ENCODE results near the gene TFE3. TPM values are rescaled to one million over a fixed set of nuclear protein-coding genes. Genes with fewer than 3 reads are reported as not detected.

The TFE3 gene
- total RNA-seq, 1 donor from 2014 or later, result 39.8 TPM

- Mint-ChIP-seq H3K36me3 (ENCODE audit: unreplicated experiment) (no peaks in the 10 kb centered on the region), H3K9me3 (ENCODE audit: unreplicated experiment) (no peaks in the 10 kb centered on the region), H3K4me3 (ENCODE audit: unreplicated experiment) (no peak overlapping the region), H3K27me3 (ENCODE audit: unreplicated experiment) (peaks cover 2% of the 10 kb centered on the region), H3K27ac (ENCODE audit: unreplicated experiment) (no peak overlapping the region), H3K4me1 (ENCODE audit: low read depth, unreplicated experiment) (peaks cover 3% of the 10 kb centered on the region)
- TF ChIP-seq, protein P1, sequence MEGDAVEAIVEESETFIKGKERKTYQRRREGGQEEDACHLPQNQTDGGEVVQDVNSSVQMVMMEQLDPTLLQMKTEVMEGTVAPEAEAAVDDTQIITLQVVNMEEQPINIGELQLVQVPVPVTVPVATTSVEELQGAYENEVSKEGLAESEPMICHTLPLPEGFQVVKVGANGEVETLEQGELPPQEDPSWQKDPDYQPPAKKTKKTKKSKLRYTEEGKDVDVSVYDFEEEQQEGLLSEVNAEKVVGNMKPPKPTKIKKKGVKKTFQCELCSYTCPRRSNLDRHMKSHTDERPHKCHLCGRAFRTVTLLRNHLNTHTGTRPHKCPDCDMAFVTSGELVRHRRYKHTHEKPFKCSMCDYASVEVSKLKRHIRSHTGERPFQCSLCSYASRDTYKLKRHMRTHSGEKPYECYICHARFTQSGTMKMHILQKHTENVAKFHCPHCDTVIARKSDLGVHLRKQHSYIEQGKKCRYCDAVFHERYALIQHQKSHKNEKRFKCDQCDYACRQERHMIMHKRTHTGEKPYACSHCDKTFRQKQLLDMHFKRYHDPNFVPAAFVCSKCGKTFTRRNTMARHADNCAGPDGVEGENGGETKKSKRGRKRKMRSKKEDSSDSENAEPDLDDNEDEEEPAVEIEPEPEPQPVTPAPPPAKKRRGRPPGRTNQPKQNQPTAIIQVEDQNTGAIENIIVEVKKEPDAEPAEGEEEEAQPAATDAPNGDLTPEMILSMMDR (IDR thresholded peaks at IDR 0.05; ENCODE audit: partially characterized antibody, unreplicated experiment), result no peak
- DNase-seq, result no peak
These were observed 34.8 kb upstream of the TFE3 start for GRCh38 chrX:49077941-49078340.

GRCh38 chrX:49075347-49075746 lies 32.2 kb upstream of the TFE3 start:
- H3K27ac Mint-ChIP-seq (ENCODE audit: unreplicated experiment), result no peak overlapping the region
- H3K9me3 Mint-ChIP-seq (ENCODE audit: unreplicated experiment), result peaks cover 3% of the 10 kb centered on the region

GRCh38 chrX:49073601-49074575 lies 30.7 kb upstream of the TFE3 start, which contains the start of gene PRAF2:
PRAF2 (minus strand) TSS chrX:49074002; CDS start chrX:49073987, 15 bp downstream.
- peak; percentile 88 for DNase-seq
- Mint-ChIP-seq H3K9me3 (ENCODE audit: unreplicated experiment) (peaks cover 3% of the 10 kb centered on the region), H3K4me1 (ENCODE audit: low read depth, unreplicated experiment) (peaks cover 8% of the 10 kb centered on the region), H3K4me3 (ENCODE audit: unreplicated experiment) (peak within 1 kb of the TSS; percentile 94), H3K27ac (ENCODE audit: unreplicated experiment) (peak within 1 kb of the TSS; percentile 82), H3K36me3 (ENCODE audit: unreplicated experiment) (no peaks in the 10 kb centered on the region), H3K27me3 (ENCODE audit: unreplicated experiment) (peaks cover 8% of the 10 kb centered on the region)
- TF ChIP-seq, protein P1 (IDR thresholded peaks at IDR 0.05; ENCODE audit: partially characterized antibody, unreplicated experiment), result no peak

More at GRCh38 chrX:49075347-49075746, 32.2 kb upstream of the TFE3 start:
- Mint-ChIP-seq H3K4me3 (ENCODE audit: unreplicated experiment) (no peak overlapping the region), H3K27me3 (ENCODE audit: unreplicated experiment) (peaks cover 8% of the 10 kb centered on the region), H3K4me1 (ENCODE audit: low read depth, unreplicated experiment) (peaks cover 8% of the 10 kb centered on the region), H3K36me3 (ENCODE audit: unreplicated experiment) (no peaks in the 10 kb centered on the region)
- TF ChIP-seq, protein P1 (IDR thresholded peaks at IDR 0.05; ENCODE audit: partially characterized antibody, unreplicated experiment), result peak; percentile 11
- no peak for DNase-seq

DNA sequence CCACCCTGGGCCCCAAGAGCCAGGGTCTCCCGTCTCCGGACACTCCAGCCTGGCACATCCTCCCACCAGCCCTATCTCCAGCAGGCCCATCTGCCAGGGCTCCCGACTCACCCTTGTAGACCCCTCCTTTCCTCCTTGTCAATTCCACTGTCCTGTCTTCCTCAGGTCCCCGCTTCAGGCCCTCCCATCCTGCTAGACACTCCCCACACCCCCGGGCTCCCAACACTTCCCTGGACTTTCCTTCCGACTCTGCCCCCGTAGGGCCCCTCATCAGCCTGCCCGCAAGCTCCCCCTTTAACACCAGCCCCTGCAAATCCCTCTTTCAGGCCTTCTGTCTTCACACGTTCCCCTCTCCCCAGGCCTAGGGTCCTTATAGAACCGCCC lies 29.5 kb upstream of the TFE3 start:
- peak; percentile 21 for DNase-seq
- peak overlapping the region; percentile 94 for H3K4me3 Mint-ChIP-seq (ENCODE audit: unreplicated experiment)
- peaks cover 5% of the 10 kb centered on the region for H3K4me1 Mint-ChIP-seq (ENCODE audit: low read depth, unreplicated experiment)
- H3K9me3 Mint-ChIP-seq (ENCODE audit: unreplicated experiment), result peaks cover 3% of the 10 kb centered on the region
- H3K27me3 Mint-ChIP-seq (ENCODE audit: unreplicated experiment), result peaks cover 5% of the 10 kb centered on the region
- TF ChIP-seq, protein P1 (IDR thresholded peaks at IDR 0.05; ENCODE audit: partially characterized antibody, unreplicated experiment), result no peak
- H3K36me3 Mint-ChIP-seq (ENCODE audit: unreplicated experiment), result no peaks in the 10 kb centered on the region
- H3K27ac Mint-ChIP-seq (ENCODE audit: unreplicated experiment), result peak overlapping the region; percentile 82

All from glutamatergic neuron (in vitro differentiated cells).